Frontal cortex (tissue), 4 donors: ENCODE data around the gene PCK2. TPM values are rescaled to one million over a fixed set of nuclear protein-coding genes. Genes with fewer than 3 reads are reported as not detected.

Experiments
- DNase-seq, 2 donors: peaks; one replicate each; pipeline ENCODE4 v3.0.0; 2012; ENCODE audit warnings: low spot score in 2 of 2
- FAIRE-seq: peaks from 2 replicates; lab custom pipeline; 2012; peaks lifted over from hg19 to GRCh38; lab: Jason Lieb, UNC
- total RNA-seq: library from RNA; depleted of rRNA; stranded (reverse); fragments of >200 nt; gene quantifications from one replicate; pipeline ENCODE4 v1.2.3, GENCODE V29; 2014
- donor health status: control.
- donor health status: control.
- donor health status: control.

PCK2 gene
- total RNA-seq, 1 donor from 2014 or later = 1.6 TPM

DNA sequence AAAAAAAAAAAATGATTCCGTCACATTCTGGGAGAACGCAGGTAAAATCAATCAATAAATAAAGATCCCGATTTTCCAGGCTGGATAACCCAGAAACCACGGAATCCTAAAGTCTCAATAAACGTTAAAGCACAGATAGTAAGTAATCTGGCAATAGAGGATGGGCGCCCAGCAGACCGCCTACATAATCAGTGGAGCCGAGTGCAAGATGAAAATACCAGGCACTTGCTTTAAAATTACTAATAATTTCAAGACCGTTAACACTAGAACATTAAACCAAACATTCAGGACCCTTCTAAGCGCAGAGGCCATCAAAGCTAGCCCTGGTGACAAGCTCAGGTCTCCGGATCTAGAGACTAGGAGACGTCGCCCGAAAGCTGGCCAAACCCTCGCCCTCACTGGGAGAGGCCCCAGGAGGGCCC, 19.3 kb downstream of the PCK2 start:
- DNase-seq (no peak), FAIRE-seq (no peak)

DNA sequence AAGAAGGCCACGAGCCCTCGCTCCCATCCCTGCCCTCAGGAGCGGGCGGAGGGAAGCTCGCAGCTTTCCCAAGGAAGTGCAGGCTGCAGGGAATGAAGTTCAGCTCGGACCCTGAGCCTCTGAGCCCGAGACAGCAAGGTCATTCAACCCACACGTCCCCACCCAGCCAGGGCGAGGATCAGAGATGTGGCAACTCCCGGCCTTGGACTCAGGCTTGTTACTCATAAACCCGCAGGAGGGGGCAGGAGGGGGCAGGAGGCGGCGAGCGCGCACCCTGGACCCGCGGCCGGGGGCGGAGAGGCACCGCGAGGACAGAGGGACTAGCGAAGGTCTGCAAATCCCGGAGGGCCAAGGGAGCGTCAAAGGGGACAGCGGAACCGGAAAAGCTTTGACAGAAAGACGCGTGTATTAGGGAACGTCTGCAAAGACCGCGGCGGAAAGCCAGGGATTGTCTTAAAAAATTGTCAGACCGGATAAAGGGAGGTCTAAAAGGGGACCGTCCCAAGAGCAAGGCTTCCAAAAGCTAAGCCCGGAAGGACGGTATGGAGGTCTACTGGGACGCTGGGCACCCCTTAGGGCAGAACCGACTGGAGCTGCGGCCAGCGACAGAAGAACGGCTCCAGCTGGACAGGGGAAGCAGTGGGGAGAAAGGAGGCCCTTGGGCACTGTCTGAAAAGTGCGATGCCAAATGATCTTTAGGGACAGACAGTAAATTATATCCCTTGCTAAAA, 19.9 kb downstream of the PCK2 start:
- FAIRE-seq (no peak), DNase-seq (peak; percentile 72 to 73)

DNA sequence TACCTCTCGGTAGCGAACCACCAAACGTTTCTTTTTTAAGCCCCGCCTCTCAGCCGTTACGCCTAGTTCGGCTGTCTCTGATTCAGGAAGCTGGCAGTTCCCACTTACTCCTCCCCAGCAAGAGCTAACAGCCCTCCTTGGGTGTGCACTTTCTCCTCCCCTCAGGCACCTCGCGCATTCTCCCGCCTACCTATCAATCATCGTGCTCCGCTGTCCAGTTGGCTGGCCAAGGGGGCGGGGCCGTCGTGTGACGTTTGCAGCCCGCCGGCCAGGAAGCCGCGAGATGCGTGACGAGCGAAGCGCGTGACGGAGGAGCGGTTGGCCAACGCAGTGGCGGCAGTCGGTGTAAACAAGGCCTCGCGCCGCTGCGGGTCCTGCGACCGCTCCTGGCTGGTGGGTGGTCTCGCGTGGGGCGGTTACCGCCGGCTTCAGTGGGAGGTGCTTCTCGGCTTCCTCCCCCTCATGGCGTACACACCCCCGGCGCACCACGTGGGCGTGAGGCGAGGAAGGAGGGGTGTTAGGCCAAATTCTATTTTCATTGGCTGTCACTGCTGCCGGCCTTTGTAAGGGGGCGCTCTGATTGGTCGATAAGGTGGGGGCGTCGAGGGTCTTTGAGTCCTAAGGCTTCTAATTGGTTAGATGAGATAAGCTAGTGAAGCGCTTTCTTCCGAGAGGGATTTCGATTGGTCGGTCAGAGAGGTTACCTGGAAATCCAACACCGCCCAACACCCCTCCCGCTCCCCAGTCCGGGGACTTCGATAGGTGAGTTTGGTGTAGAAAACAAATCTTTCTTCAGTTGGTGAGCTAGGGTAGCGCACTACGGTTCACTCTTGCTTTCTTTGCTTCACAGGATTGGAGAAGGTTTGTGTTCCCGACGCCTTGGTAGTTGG, 20.7 kb downstream of the PCK2 start, which contains the start of the genes DCAF11 and NRL:
Gene DCAF11, plus strand, starts transcription at position 246 of the 890 bp plus-strand sequence. CDS start 818 bp downstream, outside the sequence.
Gene NRL, minus strand, starts transcription at position 418 of the 890 bp plus-strand sequence. CDS start 32,101 bp downstream, outside the sequence.
- peak; percentile 97 for DNase-seq
- FAIRE-seq = peak; percentile 90

DNA sequence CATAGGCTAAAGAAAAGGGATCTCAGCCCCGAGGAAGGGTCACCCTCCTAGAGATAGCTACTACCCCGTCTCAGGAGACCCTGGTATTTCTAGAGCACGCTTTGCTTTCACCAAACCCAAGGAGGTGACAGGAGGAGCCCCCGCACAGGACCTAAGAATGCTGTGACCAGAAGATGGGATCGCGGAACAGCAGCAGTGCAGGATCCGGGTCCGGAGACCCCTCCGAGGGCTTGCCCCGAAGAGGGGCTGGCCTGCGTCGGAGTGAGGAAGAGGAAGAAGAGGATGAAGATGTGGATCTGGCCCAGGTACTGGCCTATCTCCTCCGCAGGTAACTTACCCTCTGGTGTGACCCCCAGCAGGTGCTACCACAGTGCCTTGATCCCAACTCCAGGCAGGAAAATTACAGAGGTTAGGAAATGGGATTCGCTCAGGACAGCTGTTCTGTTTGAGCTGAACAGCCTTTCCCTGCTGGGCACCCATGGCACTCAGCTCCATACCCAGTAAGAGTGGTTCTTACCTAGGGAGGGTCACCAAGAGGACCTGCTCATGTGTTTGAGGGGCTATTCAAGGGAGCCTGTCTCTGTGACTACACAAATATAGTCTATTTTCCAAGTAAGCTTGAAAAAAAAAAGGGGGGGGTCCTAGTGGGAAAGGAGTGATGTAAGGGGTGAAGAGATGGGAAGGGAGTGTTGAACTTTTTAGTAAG, 21.5 kb downstream of the PCK2 start:
- FAIRE-seq = no peak
- DNase-seq = no peak

DNA sequence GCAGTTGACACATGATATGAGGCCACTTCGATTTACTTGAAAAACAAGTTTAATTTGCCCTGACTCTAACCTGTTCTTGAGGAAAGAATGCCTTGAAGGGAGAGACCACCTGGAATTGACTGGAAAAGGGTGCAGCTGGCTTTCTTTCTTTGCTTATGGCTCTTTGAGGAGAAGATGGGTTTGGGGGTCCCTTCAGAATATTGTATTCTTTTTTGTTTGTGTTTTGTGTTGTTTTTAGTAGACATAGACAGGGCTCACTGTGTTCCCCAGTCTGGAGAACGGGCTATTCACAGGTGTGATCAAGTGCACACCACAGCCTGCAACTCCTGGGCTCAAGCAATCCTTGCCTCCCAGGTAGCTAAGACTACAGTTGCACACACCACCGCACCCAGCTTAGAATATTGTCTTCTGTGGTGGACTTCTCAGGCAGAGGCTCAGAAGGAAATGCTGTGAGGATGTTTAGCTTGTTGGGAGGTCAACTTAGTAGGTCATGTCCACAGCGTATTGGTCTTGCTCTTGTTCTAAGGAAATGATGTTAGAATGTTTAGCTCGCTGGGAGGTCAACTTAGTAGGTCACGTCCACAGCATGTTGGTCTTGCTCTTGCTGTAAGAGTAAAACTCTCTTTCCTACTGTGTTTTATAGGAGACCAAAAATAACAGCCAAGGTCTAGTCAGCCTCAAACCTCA, 22.2 kb downstream of the PCK2 start:
- DNase-seq = no peak
- no peak for FAIRE-seq

DNA sequence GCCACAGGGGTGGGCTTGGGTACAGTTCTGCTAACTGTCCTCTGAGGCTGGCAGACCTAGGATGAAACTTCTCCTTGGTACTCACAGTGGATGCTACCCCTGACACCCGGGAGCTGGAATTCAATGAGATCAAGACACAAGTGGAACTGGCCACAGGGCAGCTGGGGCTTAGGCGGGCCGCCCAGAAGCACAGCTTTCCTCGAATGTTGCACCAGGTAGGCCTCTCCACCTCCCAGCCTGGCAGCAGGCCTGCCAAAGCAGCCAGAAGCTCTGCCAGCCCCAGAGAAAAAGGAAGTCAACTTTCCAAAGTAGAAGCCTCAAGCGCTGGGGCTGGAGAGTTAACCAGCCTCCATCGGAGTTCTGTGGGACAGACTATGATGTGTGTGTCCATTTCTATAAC, 23.1 kb downstream of the PCK2 start:
- FAIRE-seq = no peak
- no peak for DNase-seq

DNA sequence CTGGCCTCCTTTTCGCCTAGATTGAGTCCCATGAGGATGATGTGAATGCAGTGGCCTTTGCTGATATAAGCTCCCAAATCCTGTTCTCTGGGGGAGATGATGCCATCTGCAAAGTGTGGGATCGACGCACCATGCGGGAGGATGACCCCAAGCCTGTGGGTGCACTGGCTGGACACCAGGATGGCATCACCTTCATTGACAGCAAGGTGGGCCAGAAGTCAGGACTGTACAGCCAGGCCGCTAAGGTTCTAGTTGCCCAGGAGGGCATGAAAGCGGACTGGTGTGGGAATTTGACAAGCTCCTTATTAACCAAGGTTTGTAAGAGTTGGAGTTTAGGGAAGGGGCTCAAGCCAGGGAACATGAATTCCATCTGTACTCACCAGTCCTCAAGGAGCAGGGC, 25.6 kb downstream of the PCK2 start:
- DNase-seq (no peak), FAIRE-seq (no peak)

DNA sequence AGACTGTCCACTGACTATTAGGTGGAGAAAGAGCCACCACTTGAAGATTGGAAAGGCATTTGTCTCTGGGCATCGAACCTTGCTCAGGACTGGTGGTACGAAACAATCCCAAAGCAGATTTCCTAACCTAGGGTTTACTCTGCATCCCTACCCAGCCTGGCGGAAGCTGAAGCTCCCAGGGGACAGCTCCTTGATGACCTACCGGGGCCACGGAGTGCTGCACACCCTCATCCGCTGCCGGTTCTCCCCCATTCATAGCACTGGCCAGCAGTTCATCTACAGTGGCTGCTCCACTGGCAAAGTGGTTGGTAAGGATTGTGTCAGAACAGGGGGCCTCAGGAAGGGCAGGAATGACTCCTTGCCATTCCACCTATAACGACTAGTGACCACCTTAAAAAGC, 27.1 kb downstream of the PCK2 start:
- no peak for FAIRE-seq
- DNase-seq = no peak

DNA sequence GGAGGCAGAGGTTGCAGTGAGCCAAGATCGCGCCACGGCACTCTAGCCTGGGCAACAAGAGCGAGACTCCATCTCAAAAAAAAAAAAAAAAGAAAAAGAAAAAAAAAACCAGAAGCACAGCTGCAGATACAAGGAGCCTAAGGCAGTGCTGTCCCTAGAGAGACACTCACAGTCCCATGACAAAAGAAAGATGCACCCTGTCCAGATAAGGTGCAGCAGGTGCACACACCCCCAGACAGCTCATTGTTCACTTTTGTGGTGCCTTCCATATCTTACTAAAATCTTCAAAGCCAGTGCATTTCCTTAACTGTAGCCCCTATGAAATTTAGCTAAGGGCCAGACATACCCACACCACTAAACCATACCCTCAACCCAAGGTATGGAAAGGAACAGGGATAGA, 28.3 kb downstream of the PCK2 start:
- DNase-seq (no peak), FAIRE-seq (no peak)

DNA sequence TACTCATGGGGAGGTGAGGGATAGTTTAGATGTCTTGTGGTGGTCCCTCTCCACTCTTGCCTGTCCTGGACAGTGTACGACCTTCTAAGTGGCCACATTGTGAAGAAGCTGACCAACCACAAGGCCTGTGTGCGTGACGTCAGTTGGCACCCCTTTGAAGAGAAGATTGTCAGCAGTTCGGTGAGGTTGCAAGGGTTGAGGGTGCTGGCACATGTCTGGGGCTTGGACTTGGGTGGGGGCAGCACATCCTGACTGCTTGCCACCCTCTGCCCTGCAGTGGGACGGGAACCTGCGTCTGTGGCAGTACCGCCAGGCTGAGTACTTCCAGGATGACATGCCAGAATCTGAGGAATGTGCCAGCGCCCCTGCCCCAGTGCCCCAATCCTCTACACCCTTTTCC, 28.8 kb downstream of the PCK2 start:
- FAIRE-seq (no peak), DNase-seq (no peak)

DNA sequence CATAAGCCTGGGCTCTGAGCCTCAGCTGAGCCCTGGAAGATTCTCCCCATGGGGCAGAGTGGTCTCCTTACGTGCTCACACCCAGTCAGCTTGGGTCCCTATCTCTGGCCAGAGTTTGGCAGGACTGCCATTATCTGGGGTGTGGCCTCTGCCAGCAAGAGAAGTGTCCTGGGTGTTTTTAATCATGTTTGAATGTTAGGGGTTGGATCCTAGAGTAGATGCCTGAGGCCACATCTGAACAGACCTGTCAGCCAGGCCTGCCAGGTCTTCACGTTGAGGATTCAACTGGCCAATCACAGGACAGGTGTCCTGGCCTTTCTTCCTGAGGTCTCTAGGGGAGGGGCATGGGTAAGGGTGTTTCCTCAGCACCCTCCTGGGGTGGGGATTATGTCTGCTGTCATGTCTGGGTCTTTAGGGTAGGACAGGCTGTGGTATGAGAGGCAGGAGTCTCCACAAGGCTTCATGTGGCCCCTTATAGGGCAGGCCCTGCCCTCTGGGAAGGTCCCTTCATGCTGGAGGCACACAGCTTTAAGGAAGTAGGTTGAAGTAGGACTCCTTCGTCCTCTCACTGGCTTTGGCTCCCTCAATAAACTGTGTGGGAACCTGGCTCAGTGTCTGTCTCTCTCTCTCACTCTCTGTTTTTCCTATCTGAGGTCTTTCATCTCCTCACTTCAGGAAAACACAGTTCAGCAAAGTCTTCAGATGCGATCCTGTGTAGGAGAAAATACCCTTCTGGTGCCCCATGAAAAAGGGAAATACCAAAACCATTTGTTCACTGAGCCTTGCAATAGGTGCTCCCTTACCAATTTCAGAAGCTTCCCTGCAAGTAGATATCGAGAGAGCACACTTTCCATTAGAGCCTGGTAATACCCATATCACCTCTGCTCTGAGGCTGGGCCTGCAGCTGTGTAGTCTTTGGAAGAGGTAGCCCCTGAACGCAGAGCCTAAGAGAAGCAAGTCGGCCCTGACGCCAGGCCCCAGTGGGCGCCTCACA, 29.6 kb downstream of the PCK2 start:
- FAIRE-seq (no peak), DNase-seq (no peak)

DNA sequence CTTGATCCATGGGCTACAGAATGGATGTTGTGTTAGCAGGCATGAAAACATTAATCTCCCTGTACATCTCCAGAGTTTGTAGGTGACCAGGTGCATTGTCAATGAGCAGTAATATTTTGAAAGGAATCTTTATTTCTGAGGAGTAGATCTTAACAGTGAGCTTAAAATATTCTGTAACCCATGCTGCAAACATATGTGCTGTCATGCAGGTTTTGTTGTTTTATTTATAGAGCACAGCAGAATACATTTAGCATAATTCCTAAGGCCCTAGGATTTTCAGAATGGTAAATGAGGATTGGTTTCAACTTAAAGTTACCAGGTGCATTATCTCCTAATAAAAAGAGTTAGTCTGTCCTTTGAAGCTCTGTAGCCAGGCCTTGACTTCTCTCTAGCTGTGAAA, 32.8 kb downstream of the PCK2 start:
- DNase-seq (no peak), FAIRE-seq (no peak)

DNA sequence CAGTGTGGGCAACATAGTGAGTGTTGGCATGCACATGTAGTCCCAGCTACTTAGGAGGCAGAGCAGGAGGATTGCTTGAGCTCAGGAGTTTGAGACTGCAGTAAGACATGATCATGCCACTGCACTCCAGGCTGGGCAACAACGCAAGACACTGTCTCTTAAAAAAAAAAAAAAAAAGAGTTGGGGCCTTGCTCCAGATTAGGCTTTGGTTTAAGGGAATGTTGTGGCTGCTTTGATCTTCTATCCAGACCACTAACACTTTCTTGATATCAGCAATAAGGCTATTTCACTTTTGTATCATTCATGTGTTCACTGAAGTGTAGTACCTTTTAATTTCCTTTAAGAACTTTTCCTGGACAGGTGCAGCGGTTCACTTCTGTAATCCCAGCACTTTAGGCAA, 33.6 kb downstream of the PCK2 start:
- DNase-seq = no peak
- no peak for FAIRE-seq

DNA sequence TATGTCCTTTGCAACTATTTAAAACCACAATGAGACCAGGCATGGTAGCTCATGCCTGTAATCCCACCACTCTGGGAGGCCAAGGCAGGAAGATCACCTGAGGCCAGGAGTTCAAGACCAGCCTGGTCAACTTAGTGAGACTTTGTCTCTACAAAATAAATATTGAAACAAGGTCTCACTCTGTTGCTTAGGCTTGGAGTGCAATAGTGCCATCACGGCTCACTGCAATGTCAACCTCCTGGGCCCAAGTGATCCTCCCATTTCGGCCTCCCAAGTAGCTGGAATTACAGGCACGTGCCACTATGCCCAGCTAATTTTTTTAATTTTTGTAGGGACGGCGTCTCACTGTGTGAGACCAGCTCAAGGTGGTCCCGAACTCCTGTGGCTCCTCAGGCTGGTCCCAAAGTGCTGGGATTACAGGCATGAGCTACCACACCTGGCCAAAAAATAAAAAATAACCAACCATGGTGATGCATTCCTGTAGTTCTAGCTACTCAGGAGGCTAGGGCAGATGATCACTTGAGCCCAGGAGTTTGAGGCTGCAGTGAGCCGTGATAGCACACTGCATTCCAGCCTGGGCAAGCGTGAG, 35.4 kb downstream of the PCK2 start:
- DNase-seq (no peak), FAIRE-seq (no peak)

DNA sequence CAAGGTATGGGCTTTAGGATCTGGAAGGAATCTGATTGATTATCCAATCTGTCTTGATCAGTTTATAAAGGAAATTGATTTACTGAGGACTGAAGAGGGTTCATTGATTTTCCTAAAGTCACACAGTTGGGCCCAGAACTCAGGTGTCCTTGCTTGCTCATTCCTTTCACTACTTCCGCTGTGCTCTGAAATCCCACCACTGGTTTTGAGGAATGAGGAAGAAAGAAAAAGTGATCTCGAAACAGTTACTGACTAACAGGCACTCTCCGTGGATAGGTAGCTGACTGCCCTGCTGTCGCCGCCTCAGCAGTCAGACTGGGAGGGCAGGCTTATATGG, 36.2 kb downstream of the PCK2 start, which contains the start of gene FITM1:
Gene FITM1, plus strand, starts transcription at position 280 of the 337 bp plus-strand sequence. CDS start 905 bp downstream, outside the sequence.
- DNase-seq (no peak), FAIRE-seq (no peak)

DNA sequence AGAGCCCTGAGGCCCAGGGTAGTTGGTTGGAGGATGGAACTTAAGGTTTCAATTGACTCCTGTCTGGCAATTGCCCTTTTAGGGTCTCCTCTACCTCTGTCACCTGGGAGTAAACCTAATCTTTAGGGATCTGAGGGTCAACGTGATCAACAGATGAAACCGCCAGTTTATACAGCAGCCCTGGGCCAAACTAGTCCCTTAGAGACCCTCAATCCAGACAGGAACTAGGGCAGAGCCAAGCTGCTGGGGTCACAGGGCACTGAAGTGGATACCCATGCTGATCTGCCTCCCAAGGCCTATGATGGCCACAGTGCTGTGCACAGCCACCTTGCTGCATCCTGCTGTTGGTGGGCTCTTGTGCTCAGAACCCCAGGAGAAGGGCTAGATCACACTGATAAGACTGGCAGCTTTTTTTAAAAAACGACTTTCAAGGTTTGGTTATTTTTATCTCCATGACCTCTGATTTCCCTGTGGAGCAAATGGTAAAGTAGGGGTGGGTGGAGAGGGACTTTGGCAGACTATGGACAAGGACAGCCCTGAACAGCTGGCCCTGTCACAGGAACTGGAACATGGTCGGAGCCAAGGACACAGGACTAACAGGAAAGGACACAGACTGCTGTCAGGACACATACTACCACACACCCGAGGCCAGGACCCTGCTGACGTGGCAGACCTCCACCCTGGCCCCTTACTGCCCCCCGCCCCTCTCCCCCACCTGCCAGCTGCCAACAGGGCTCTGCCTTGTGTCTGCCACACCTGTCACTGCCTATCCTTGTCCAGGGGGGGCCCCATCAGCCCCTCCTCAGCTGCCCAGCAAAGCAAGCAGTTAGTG, 36.8 kb downstream of the PCK2 start:
- FAIRE-seq = no peak
- DNase-seq = no peak

DNA sequence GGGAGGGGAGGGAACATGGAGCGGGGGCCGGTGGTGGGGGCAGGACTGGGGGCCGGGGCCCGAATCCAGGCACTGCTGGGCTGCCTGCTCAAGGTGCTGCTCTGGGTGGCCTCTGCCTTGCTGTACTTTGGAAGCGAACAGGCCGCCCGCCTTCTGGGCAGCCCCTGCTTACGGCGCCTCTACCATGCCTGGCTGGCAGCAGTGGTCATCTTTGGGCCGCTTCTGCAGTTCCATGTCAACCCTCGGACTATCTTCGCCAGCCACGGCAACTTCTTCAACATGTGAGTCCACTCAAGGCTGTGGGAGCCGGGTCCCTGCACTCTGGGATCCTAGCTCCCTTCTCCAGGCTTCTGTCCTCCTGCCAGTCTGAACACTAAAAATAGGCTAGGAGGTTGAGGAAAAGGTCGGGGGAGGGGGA, 37.4 kb downstream of the PCK2 start:
- DNase-seq = no peak
- no peak for FAIRE-seq
